Embryonic facial prominence (tissue), 1 donor: ENCODE measurements around the gene NEK9.
"Not testable (repeated sequence)": the region's sequence is repeated elsewhere in the genome, so short reads cannot be mapped to it uniquely, and the experiment has no call there.

Experiments
- DNase-seq: peaks from one replicate; pipeline ENCODE4 v3.0.0-alpha.2; 2016; ENCODE audit errors: extremely low spot score

The NEK9 gene

GRCh38 chr14:75126679-75127473, at the start of gene NEK9:
TSS of gene NEK9 (minus strand) at chr14:75127048. CDS start at chr14:75126921, 127 bp downstream.
- DNase-seq: peak; percentile 85

DNA sequence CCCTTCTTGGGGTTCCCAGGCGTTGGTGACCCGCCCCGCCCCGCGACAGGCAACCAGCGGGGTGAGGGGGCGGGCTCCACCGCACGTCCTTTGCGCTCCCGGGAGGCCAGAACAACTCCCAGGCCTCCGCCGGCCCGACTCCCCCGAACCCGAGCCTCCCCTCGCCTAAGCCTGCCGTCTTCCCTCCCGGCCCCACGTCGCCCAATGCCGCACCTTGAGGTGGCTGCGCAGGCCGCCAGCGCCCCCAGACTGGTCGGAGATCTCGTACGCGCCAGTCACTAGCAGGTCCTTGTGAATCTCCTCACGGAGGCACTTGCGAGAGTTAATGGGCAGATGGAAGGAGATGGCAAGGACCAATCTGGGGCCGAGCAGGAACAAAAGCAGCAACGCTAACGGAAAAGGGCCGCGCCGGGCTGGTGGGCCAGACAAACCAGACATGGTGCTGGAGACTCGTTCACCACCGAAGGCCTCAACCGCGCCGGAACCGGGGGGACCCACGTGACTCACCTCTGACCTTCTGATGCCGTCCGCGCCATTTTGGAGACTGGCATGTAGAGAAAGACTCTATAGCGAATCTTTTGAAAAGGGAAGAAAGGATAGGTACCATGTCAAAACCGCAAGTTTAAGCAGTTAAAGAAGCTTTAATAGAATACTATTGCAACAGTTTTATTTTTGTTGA, 49.4 kb upstream of the NEK9 start, which contains the start of gene TMED10:
Gene TMED10 (minus strand): TSS at position 471 of the 679 bp plus-strand sequence. CDS start 33 bp downstream, at position 438.
- DNase-seq: peak; percentile 83

GRCh38 chr14:75175677-75176141, 48.9 kb upstream of the NEK9 start:
- no peak for DNase-seq

GRCh38 chr14:75174066-75174465, 47.2 kb upstream of the NEK9 start:
- no peak for DNase-seq

GRCh38 chr14:75170772-75171171, 43.9 kb upstream of the NEK9 start:
- DNase-seq: no peak

DNA sequence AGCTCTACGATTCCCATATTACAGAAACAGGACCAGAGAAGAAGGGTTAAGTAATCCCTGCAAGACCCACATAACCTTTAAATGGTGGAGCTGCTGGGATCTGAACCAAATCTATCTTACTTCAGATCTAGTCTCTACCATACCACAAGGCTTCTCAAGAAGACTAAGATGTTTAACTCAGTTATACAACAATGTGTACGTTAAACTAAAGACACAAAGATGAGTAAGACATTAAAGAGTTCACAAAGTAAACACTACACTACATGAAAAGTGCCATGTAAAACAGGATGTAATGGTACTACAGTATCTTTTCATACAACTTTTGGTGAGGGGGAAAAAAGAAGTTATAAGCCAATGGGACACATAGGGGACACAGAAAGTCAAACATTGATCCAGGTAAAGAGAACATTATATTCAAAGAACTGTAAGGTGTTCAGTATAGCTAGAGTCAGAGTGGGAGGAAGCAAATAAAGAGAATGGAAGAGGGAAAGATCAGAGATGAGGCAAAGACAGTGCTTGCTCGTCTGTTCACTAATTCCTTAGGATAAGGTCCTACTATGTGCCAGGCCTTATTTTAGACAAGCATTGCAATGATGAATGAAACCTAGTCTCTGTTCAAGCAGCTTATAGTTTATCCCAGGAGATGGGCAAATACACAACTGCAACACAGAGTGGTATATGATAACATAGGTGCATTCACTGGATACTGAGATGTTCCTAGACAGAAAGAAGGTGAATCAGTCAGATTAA, 41.9 kb upstream of the NEK9 start:
- DNase-seq: no peak

- DNase-seq: no peak
These were observed 40.5 kb upstream of the NEK9 start for GRCh38 chr14:75167325-75167724.

DNA sequence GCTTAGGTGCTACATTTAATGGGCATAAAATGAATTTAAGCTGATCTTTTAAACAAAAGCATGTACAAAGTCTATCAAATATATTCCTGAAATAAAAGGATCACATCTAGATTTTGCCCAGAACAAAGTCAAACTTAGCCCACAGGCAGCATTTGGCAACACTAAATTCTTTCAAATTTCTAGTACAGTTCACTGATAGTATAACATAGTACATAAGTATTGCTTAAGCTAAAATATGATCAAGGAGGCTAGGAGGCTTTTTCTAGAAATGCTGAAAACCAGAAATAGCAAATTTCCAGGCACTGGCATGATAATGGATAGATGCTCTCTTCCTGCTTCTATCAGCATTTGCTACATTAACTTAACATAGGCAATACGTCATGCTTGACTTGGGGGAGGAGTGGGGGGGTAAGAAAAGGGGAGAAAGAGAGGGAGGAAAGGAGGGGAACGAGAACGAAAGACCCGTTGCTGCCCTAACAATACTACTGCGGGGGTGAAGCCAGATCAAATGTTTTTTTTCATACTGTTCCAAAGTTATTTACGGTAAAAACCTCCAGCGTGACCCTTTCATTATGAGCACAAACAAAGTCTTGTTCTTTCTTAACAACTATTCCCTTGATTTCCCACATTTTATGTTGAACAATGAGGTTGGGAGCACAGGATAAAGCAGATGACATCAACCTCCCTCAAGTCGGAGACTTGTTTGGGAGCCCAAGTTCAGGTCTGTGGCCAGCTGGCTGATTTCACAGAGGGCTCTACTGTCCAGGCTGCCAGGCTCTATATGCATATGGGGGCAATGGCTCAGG, 38.9 kb upstream of the NEK9 start:
- DNase-seq: no peak

DNA sequence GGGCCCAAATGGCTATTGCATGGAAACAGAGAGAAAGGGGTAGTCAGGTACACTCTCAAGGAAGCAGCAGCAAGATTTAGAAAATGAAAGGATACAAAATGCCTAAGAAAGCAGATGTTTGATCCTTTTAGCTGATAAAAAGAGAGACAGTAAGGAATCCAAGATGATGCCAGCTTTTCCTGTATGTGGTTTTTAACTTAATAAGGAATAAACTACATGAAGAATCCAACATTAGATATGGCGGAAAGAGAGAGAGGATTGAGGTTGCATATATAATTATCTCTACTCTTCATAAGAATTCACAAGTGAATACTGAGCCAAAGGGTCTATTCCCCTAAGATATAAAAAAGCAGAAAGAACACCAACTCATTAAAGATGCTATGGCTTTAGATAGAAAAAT, 38.0 kb upstream of the NEK9 start:
- DNase-seq: no peak

- no peak for DNase-seq
These were observed 36.8 kb upstream of the NEK9 start for GRCh38 chr14:75163677-75164076.

DNA sequence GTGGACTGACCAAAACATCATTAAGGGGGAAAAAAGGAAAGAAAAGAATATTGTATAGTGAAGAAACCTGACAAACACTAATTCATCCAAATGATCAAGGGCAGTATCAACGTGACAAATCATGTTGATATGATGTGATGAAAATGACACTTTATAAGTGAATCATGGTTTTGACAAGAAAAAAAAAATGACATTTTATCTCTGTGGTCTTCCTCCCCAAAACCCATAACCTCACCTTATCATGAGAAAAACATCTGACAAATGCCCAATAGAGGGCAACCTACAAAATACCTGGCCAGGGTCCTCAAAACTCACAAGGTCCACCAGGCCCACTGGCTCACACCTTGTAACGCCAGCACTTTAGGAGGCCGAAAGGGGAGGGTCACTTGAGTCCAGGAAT, 35.8 kb upstream of the NEK9 start:
- no peak for DNase-seq

DNA sequence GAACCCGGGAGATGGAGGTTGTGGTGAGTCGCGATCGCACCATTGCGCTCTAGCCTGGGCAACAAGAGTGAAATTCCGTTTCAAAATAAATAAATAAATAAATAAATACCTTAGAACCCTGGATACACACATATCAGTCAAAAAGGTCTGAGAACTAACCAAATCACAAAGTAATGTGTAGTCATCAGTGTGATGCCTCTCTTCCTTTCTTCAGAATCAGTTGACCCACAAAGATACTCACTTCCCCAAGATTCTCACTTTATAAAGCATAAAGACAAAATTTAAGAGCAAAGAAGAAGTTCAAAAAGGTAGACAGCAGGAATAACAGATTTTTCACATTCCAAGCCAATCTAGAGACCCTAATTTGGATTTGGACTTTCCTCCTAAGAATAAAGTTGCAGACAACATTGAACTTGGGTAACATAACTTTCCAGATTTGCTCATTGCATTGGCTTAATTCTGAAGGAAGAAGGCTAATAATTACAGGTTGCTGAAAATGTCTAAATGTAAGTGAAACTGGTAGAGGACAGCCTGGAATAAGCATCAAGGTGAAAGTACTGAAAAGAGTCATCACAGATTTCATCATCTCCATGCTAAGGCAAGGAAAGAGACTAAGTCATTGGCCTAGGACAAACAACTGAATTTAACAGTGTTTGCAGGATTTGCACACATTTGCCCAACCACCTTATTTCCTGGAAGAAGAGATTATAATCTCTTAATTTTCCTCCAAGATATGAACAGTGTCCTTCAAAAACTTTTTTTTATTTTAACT, 32.2 kb upstream of the NEK9 start:
- no peak for DNase-seq

GRCh38 chr14:75156901-75157300, 30.1 kb upstream of the NEK9 start:
- DNase-seq: no peak

GRCh38 chr14:75156111-75156510, 29.3 kb upstream of the NEK9 start:
- no peak for DNase-seq

DNA sequence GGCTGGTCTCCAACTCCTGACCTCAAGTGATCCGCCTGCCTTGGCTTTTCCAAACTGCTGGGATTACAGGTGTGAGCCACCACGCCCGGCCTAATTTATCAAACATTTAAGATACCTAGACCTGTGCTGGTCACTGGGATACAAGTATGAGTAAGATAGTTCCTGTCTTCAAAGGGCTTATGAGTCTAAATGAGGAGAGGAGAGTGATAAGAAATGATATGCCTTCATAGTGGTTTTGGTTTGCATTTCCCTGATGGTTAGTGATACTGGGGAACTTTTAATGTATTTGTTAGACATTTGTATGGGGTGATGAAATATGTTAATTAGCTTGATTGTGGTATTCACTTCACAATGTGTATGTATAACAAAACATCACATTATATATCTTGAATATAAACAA, 28.3 kb upstream of the NEK9 start:
- DNase-seq: no peak

DNA sequence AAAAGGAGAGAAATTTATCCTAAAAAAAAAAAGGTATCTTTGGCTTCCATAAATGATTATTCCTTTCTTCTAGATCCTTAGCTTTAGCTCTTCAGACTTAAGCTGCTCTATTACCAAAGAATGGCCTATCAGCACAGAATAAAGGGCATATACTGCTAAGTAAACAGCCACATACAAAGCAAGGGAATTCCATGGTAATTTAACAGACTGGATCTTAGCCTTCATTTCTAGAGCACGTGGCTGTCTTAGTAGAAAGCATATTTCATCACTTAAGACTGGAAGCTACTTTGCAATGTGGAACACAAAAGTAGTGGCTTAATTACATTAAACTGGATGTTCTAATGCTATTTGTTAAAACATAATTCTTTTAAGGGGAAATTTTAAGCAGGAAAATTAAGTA, 26.4 kb upstream of the NEK9 start:
- no peak for DNase-seq

DNA sequence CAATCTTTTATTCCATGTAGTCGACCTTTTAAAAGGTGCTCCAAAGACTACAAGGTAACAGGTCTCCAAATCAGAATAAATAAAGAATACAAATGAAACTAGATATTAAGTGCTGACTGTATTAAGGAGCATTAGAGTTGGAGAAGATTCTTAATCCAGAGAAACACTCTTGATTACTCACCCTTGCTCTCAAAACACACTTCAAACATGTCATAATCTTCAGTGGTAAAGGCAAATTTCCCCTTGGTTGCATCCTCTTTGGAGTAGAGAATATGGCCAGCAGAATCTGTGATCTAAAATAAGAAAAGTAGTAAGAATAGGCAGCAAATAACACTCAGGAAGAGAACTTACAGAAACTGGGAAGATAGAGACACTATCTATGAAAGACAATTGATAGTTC, 25.0 kb upstream of the NEK9 start:
- no peak for DNase-seq

- DNase-seq: not testable (repeated sequence)
These were observed 23.8 kb upstream of the NEK9 start for GRCh38 chr14:75150637-75151036.

GRCh38 chr14:75150150-75150549, 23.3 kb upstream of the NEK9 start:
- no peak for DNase-seq

- peak; percentile 63 for DNase-seq
These were observed 20.7 kb upstream of the NEK9 start for GRCh38 chr14:75147423-75148071.
